ENCODE results near the gene NACC2. TPM values are rescaled to one million over a fixed set of nuclear protein-coding genes. Genes with fewer than 3 reads are reported as not detected.
A peak's percentile ranks its signal among the peaks of the same experiment; 100 is the strongest.

Gene NACC2
- total and polyA plus RNA-seq, 9 of the 15 experiments (the other 6 are each of a cell fraction or from before 2014, with no cell fraction given), result 0.70 to 25.1 (median 5.6) TPM

DNA sequence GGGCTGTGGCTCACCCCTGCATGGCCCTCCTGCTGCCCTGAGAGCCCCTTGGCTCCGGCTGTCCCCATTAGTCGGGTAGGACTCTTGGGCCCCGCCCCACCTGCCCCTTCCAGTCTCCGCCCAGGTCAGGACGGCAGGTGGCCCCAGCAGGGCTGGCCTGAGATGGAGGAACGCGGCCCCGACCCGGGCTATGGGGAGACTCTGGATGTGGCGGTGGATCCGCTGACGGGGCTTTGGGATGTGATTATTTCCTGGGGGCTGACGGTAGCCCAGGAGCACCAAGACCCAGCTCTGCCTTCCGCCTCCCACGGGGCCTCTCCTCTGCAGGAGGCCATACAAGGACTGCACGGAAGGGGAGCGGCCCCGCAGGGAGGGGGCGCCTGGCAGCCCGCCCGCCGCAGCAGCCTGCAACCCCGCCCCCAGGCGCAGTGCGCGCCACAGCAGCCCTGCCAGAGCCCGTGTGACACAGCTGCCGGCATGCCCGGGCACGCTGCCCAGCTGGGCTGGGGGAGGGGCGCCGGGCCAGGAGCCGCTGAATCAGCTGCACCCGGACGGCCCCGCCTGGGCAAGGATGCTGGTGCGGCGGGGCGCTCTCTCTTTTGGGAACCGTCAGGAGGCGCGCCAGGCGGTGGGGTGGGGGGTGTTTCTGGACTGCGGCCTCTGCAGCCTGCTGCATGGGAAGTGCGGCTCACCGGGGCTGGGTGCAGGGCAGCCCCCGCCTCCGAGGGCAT is 14.4 kb upstream of the NACC2 start (continued):
- TF ChIP-seq, protein P1, sequence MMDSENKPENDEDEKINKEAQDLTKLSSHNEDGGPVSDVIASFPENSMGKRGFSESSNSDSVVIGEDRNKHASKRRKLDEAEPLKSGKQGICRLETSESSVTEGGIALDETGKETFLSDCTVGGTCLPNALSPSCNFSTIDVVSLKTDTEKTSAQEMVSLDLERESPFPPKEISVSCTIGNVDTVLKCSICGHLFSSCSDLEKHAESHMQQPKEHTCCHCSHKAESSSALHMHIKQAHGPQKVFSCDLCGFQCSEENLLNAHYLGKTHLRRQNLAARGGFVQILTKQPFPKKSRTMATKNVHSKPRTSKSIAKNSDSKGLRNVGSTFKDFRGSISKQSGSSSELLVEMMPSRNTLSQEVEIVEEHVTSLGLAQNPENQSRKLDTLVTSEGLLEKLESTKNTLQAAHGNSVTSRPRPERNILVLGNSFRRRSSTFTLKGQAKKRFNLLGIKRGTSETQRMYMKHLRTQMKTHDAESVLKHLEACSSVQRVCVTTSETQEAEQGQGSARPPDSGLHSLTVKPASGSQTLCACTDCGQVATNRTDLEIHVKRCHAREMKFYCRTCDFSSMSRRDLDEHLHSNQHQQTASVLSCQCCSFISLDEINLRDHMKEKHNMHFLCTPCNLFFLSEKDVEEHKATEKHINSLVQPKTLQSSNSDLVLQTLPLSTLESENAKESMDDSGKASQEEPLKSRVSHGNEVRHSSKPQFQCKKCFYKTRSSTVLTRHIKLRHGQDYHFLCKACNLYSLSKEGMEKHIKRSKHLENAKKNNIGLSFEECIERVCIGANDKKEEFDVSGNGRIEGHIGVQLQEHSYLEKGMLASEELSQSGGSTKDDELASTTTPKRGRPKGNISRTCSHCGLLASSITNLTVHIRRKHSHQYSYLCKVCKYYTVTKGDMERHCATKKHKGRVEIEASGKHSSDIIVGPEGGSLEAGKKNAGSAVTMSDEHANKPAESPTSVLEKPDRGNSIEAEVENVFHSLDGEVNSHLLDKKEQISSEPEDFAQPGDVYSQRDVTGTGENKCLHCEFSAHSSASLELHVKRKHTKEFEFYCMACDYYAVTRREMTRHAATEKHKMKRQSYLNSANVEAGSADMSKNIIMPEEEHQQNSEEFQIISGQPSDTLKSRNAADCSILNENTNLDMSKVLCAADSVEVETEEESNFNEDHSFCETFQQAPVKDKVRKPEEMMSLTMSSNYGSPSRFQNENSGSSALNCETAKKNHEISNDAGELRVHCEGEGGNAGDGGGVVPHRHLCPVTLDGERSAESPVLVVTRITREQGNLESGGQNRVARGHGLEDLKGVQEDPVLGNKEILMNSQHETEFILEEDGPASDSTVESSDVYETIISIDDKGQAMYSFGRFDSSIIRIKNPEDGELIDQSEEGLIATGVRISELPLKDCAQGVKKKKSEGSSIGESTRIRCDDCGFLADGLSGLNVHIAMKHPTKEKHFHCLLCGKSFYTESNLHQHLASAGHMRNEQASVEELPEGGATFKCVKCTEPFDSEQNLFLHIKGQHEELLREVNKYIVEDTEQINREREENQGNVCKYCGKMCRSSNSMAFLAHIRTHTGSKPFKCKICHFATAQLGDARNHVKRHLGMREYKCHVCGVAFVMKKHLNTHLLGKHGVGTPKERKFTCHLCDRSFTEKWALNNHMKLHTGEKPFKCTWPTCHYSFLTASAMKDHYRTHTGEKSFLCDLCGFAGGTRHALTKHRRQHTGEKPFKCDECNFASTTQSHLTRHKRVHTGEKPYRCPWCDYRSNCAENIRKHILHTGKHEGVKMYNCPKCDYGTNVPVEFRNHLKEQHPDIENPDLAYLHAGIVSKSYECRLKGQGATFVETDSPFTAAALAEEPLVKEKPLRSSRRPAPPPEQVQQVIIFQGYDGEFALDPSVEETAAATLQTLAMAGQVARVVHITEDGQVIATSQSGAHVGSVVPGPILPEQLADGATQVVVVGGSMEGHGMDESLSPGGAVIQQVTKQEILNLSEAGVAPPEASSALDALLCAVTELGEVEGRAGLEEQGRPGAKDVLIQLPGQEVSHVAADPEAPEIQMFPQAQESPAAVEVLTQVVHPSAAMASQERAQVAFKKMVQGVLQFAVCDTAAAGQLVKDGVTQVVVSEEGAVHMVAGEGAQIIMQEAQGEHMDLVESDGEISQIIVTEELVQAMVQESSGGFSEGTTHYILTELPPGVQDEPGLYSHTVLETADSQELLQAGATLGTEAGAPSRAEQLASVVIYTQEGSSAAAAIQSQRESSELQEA (IDR thresholded peaks at IDR 0.05; ENCODE audit: low read depth), result peak; percentile 60; the same call in 1 of the 2 replicates
- TF ChIP-seq ZEB2 (IDR thresholded peaks at IDR 0.05) (no peak), PTTG1 (tag; IDR thresholded peaks at IDR 0.05; ENCODE audit: low read depth) (no peak), SMAD4 (CRISPR knock-in tag; conservative IDR thresholded peaks at IDR 0.05) (no peak; the same call in 1 of the 2 replicates), NR3C1 (CRISPR knock-in tag; IDR thresholded peaks at IDR 0.05) (peak; percentile 69; the same call in 1 of the 2 replicates), ESRRB (CRISPR knock-in tag; IDR thresholded peaks at IDR 0.05; ENCODE audit: borderline replicate concordance) (no peak), ZNF785 (CRISPR knock-in tag; IDR thresholded peaks at IDR 0.05) (no peak), FOXA3 (CRISPR knock-in tag; conservative IDR thresholded peaks at IDR 0.05 in 1 of 2, IDR thresholded peaks at IDR 0.05 in 1 of 2) (peak in 1 of 2 experiments; percentile 67; a peak in 1 of 4 replicates), ZNF589 (CRISPR knock-in tag; IDR thresholded peaks at IDR 0.05; ENCODE audit: low read depth) (no peak), RB1 (IDR thresholded peaks at IDR 0.05; ENCODE audit: low read depth) (peak; percentile 69), HNRNPUL1 (IDR thresholded peaks at IDR 0.05; ENCODE audit: low read length) (no peak)
- TF ChIP-seq, protein P2, sequence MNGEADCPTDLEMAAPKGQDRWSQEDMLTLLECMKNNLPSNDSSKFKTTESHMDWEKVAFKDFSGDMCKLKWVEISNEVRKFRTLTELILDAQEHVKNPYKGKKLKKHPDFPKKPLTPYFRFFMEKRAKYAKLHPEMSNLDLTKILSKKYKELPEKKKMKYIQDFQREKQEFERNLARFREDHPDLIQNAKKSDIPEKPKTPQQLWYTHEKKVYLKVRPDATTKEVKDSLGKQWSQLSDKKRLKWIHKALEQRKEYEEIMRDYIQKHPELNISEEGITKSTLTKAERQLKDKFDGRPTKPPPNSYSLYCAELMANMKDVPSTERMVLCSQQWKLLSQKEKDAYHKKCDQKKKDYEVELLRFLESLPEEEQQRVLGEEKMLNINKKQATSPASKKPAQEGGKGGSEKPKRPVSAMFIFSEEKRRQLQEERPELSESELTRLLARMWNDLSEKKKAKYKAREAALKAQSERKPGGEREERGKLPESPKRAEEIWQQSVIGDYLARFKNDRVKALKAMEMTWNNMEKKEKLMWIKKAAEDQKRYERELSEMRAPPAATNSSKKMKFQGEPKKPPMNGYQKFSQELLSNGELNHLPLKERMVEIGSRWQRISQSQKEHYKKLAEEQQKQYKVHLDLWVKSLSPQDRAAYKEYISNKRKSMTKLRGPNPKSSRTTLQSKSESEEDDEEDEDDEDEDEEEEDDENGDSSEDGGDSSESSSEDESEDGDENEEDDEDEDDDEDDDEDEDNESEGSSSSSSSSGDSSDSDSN (IDR thresholded peaks at IDR 0.05; ENCODE audit: borderline replicate concordance in 1 of 2, low read depth in 2 of 2, low read length in 2 of 2), result 0 out of 4 replicates have a peak, but pooled peaks of 1 of the 2 experiments have one; percentile 21
- TF ChIP-seq, protein P3, sequence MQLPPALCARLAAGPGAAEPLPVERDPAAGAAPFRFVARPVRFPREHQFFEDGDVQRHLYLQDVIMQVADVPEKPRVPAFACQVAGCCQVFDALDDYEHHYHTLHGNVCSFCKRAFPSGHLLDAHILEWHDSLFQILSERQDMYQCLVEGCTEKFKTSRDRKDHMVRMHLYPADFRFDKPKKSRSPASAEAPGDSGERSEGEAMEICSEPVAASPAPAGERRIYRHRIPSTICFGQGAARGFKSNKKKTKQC (CRISPR knock-in tag; IDR thresholded peaks at IDR 0.05), result no peak
- TF ChIP-seq, protein P4, sequence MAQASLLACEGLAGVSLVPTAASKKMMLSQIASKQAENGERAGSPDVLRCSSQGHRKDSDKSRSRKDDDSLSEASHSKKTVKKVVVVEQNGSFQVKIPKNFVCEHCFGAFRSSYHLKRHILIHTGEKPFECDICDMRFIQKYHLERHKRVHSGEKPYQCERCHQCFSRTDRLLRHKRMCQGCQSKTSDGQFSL (CRISPR knock-in tag; IDR thresholded peaks at IDR 0.05), result peak; percentile 51; the same call in 1 of the 2 replicates
- TF ChIP-seq, protein P4 (tag; IDR thresholded peaks at IDR 0.05), result no peak

Measured in K562 (cell line).